Stimulated activated CD4-positive, alpha-beta T cell treated with anti-CD3 and anti-CD28 coated beads, Interleukin-4, amount 100 ng/mL, for 4 hours (primary cell): Measurements from ENCODE around the gene R3HDML.
"Not testable (repeated sequence)": the region's sequence is repeated elsewhere in the genome, so short reads cannot be mapped to it uniquely, and the experiment has no call there.

Experiments used
- DNase-seq, 2 experiments: peaks; one replicate each; pipeline ENCODE4 v3.0.0-alpha.2; 2020

The R3HDML gene

DNA sequence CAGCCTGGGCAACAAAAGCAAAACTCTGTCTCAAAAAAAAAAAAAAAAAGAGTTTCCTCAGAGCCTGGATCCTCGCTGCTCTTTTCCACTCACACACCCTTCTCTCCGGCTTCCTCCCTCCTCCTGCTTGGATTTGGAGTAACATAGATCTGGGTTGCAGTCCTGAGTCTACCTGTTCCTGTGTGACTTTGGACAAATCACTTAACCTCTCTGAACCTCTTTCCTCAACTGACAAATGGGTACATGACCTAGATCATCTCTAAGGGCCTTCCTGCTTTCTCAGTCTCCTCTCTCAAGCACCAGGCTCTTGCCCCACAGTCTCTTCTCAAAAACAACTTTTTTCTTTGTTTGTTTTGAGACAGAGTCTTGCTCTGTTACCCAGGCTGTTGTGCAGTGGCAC is 5.6 kb upstream of the R3HDML start:
- no peak for DNase-seq

DNA sequence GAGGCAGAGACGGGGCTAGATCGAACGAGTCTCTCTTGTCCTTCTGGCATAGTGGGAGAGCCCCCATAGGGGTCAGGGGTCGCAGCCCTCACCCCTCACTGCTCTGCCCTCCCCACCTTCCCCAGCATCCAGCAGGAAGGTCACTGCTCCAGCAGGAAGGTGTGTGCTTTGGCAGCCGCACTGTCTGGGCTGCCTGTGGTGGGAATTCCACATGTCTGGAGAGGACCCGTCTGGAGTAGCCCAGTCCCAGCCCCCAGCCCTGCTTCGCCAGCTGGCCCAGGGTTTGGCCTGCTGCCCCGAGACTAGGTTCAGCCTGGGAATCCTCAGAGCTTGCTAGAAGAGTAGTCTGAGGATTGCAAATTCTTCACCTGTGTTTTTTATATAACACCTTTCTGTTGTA is 2.5 kb upstream of the R3HDML start:
- no peak for DNase-seq

DNA sequence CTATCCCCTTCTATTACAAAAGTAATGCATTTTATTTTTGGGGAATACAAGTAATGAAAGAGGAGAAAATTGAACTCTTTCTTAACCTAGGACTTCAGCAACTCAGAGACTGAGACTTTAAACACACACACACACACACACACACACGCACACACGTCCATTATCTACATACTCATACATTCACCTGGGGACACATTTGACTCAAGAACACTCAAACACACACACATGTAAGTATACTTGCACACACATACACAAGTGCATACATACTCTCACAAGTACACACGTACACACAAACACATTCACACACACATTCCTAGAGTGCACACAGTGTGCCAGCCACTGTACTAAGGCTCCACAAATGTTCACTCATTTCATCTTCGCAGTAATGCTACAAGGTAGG is 2.1 kb upstream of the R3HDML start:
- DNase-seq, result no peak

DNA sequence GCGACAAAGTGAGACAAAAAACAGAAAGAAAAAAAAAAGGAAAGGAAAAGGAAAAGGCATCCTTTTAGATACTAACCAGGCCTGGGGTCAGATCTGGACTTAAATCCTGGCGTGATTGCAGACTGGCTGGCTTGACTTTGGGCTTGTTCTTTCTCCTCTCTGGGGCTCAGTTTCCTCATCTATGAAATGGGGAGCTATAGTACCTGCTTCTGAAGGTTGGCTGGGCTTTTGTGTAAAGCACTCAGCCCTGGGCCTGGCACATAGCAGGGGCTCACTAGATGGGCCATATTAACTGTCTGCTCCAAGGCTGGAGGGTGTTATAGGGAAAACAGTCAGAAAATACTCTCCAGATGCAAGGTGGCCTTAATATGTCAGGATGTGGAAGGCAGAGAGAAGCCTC is 1.2 kb upstream of the R3HDML start:
- no peak for DNase-seq

DNA sequence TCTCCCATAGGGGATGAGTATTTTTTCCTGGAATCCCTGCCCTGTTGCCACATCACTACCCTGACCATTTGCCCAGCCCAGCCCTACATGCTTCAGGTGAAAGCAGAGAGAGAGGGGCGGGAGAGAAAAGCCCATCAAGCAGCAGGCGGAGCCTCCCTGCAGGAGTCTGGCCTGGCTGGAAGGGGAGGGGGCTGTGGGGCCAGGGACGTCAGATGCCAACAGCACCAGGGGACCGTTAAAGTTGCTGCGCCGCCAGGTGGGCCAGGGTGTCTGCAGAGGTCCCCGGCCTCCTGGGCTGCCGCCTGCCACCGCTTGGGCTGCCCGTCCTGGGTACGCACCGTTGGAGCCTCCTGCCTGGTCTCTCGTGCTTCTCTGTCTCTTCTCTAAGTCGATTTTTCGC is 757 bp upstream of the R3HDML start:
- DNase-seq, result no peak

DNA sequence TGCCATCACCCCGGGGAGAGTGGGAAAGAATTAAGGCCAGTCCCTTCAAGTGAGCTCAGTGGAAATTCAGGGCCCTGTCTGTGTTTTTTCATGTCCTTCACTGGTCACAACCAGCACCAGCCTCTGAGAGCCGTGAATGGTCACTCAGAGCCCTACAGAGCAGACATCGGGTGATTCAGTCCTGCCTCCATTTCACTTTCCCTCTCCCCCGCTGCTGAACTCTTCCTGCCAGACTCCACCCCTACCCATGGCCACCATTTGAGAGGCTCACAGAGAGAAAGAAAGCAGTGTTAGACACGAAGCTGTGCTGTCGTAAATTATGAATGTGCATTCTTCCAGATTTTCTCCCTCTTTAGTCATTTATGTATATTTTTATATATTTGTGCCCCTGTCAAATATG is 5.4 kb downstream of the R3HDML start:
- DNase-seq, result no peak

DNA sequence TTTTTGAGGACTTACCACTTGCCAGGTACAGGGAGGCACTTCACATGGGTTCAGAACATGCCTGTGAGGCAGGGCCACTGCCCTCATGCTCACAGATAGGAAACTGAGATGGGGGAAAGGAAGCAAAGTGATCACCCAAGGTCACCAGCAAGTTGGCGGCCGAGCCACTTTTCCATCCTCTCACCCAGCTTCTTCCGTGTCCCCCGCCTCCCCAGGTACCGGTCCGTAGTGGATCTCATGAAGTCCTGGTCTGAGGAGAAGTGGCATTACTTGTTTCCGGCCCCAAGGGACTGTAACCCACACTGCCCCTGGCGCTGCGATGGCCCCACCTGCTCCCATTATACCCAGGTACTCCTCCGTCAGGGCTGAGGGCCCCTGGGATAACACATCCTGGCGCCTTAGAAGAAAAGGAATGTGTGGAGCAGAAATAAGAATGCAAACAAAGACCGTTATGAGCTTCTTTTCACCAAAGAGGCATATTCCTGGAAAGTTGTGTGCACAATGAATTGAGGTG is 6.4 kb downstream of the R3HDML start:
- no peak for DNase-seq

DNA sequence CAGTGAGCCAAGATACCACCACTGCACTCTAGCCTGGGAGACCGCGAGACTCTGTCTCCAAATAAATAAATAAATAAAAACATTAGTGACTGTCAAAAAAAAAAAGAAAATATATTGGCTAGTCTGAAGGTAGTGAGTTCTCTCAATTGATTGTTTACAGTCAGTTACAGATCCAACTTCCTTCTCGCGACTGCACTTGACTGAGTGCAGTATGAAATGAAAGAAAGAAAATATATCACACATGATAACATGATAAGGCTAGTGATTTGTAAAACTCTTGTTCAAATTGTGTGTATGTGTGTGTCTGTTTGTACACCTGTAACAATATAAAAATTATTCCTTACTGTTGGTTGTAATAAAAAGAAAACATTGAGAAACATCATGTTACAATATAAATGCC is 7.9 kb downstream of the R3HDML start:
- no peak for DNase-seq

DNA sequence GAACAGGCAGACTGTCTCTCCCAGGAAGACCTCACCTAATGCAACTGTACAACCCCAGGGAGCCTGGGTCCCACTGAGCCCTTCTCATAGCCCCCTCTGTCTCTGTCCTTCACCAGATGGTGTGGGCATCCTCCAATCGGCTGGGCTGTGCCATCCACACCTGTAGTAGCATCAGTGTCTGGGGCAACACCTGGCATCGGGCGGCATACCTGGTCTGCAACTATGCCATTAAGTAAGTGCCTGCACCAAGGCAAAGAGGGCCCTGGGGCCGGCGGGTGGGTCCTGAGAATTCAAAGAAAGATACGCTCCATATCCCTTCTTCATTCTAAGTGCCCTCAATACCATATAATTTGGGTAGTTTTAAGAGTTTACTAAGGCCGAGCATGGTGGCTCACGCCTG is 8.3 kb downstream of the R3HDML start:
- DNase-seq, result no peak

DNA sequence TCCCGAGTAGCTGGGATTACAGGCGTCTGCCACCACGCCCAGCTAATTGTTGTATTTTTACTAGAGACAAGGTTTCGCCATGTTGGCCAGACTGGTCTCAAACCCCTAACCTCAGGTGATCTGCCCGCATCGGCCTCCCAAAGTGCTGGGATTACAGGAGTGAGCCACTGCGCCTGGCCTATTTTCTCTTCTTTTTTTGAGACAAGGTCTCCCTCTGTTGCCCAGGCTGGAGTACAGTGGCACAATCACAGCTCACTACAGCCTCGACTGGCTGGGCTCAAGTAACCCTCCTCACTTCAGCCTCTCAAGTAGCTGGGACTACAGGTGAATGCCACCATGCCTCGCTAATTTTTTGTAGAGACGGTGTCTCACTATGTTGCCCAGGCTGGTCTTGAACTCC is 9.1 kb downstream of the R3HDML start:
- not testable (repeated sequence) for DNase-seq

DNA sequence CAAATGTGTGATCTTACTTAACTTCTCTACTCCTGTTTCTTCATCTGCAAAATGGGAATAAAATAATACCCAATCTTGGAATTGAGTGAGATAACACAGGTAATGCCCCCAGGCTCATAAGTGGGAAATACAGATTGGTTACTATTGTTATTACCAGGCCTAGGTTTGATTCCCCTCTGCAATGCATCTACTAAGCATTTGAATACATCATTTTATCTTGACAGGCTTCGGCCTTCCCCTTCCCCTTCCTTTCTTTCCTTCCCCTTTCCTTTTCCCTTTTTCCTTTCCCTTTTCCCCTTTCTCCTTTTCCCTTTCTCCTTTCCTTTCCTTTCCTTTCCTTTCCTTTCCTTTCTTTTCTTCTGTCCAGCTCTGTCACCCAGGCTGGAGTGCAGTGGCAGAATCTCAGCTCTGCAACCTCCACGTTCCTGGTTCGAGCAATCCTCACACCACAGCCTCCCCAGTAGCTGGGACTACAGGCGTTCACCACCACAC is 11.4 kb downstream of the R3HDML start:
- DNase-seq, result no peak

DNA sequence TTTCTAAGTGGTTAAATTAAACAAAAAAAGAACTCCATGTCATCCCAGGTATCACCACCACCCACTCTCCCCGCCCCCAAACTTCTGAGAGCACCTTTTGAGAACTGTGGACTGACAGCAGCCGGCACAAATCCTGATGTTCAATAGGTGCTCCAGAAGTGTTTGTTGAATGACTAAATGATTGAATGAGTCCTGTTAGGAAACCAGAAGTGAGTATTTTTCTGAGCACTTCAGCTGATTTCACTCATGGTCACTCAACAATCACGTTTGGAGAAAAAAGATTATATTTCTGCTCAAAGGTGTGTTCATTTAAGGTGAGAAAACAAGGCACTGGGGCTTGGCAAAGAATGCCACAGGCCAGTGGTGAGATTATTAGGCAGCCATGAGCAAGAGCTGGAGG is 12.5 kb downstream of the R3HDML start:
- DNase-seq, result no peak

DNA sequence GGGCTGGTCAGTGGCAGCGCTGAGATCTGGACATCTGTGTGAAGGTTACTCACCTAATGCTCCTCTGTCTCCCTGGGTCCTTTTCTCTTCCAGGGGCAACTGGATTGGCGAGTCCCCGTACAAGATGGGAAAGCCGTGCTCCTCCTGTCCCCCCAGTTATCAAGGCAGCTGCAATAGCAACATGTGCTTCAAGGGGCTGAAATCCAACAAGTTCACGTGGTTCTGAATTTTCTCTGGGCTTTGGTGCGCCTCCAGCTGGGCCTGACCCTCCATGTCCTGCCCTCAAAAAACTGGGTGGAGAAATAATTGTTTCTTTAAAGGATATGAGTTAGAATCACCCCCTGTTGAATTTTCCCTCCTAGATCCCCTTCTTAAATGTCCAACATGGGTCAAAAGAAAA is 13.7 kb downstream of the R3HDML start:
- no peak for DNase-seq

DNA sequence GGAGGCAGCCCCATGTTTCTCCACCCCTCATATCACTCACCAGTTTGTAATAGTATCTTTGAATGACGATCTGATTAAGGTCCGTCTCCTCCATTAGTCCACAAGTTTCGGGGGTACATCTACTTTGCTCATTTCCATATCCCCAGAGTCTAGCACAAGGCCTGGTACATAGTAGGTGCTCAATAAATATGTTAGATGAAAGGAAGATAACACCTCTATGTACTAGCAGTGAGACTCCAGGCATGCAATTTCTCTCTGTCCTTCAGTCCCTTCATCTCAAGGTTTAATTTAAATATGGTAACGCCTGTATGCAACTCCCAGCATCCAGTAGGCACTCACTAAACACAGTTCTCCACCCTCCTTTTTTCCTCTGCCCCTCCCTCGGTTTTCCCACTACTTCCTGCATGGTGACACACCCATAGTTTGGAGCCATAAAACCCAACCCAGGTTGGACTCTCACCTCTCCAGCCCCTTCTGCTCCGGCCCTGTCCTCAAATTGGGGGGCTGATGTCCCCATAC is 18.2 kb downstream of the R3HDML start:
- DNase-seq, result no peak

DNA sequence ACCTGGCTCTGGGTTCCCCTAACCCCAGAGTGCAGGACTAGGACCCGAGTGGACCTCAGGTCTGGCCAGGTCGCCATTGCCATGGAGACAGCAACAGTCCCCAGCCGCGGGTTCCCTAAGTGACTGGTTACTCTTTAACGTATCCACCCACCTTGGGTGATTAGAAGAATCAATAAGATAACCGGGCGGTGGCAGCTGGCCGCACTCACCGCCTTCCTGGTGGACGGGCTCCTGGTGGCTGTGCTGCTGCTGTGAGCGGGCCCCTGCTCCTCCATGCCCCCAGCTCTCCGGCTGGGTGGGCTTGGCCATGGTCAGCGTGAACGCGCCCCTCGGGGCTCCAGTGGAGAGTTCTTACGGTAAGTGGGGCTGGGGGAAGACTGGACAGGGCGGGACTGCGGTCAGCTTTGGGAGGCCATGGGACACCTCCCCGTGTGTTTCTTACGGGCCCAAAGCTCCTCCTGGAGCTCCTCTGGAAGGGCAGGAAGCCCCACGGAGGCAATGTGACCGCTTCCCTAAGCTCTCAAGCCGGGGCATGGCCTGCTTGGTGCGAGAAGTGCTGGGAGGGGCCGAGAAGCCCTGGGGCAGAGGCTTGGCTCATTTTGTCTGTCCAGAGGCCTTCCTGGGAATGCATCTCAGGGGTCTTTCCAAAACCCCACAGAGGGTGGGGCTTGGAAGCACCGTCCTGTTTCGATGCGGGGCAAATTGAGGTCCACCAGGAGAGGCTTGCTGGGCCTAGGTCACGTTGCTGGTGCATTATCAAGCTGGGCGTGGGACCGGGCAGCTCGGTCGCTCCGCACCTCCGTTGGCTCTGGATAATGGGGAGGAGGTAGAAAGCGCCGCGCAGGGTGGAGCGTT is 18.9 kb downstream of the R3HDML start, which contains the start of gene HNF4A:
TSS of gene HNF4A (plus strand) at position 202 of the 855 bp plus-strand sequence. CDS start at position 308, 106 bp downstream.
- no peak for DNase-seq

DNA sequence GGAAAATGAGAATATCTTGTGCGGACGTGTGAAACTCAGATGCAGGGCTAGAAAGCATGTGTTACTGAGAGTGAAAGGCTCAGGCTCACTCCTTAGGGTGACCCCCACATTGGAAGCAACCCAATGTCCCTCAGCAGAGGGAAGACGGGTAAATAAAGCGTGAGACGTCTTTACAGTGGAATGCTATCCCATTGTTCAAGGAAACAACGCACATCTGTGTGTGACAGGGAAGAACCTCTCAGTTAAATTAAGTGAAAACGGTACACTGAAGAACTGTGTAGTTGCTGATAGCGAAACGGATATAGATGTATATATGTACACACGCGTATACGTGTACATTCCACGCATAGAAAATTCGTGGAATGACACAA is 19.5 kb downstream of the R3HDML start:
- no peak for DNase-seq

DNA sequence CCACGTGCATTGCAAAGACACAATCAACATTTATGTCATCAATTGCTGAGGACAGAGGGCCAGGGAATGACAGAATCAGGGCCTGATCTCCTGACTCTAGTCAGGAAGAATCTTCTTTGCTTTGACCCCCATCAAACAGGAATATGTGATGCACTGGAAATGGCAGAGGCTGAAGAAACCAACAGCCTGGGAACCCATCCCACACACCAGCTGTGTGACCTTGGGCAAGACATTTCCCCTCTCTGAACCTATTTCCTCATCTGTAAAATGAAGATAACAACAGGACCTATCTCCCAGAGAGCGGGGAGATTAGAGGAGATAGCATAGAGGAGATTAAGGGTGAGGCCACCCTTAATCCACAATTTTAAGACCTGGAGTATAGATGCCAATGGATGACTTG is 20.2 kb downstream of the R3HDML start:
- DNase-seq, result no peak

DNA sequence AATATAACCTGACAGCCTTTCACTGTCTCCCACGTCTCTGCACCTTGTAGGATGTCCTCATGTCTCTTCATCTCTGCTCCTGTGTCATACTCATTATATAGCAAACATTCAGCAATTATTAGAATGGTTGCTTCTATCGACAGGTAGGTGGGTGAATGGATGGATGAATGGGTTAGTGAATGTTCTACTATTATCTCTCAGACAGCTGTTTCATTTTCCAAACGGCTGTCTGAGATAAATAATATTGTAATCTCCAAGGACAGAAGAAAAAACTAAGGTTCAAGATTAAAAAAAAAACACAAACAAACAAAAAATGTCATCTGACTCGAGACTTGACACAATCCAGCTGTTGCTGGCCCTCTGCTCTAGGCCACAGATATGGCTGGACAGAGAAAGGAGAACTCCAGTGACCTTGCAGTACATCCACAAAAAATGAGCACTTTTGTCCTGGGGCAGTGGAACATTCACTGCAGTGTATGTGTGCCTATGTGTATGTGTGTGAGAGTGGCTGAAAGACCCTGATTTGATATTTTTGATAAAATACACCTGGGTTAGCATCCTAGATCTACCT is 20.8 kb downstream of the R3HDML start:
- no peak for DNase-seq

DNA sequence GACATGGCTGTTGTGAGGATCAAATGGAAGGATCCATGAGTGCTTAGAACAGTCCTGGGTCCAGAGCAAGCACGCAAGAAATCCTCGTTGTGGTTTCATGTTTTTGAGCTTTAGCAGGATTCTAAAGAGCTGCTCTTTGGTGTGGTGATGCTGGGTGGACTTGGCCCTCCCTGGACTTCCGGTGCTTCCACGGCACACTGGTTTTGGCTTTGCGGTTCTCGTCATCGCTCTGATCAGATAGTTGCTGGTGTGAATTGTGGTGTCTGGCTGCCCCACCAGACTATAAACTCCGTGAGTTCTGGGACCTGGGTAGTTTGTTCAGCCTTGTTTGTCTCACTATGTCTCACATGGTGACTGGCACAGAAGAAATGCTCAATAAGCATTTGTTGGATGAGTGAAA is 21.9 kb downstream of the R3HDML start:
- no peak for DNase-seq

DNA sequence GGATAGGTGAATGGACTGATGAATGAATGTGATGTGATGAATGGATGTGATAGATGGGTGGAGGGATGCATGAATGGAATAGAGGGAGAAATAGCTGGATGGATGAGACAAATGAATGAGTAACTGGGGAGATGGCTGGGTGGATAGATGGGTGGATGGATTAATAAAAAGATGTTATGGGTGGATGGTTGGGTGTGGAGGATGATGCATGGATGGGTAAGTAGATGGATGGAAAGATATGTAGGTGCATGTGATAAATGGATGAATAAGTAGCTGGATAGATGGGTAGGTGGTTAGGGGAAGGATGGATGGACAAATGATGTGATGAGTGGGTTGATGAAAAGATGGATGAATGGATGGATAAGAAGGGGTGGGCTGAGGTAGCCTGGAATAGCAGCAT is 23.4 kb downstream of the R3HDML start:
- no peak for DNase-seq

DNA sequence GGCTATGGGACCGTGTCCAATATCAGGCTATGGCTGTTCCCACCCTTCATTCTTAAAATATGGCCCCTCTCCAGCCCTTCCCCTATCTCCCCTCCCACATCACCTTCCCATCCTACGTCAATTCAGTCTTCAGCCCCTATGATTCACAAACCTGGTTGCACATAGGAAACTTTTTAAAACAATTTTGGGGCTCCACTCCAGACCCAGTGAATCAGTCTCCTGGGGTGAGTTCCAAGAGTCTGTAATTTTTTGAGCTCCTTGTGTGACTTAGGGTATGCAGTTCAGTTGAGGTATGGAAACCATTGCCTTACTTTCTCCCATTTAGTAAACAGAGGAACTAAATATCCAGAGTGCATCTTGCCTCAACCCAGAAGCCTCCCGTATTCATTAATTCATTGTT is 24.2 kb downstream of the R3HDML start:
- no peak for DNase-seq

DNA sequence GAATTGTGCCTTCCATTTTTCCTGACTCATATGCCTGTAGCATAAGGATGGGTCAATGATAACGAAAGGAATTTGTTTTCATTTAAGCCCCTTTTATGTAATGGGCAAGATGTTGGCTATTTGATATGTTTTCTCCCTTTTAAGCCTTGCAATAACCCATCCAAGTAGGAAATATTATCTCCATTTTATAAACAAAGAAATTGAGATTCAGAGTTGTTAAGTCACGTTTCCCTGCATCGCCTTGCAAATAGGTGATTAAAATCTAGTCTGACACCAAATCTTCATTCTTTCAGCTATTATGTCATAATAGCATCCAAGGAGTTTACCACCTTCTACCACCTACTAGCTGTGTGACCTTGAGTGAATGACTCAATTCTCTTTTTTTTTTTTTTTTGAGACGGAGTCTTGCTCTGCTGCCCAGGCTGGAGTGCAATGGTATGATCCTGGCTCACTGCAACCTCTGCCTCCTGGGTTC is 25.7 kb downstream of the R3HDML start:
- no peak for DNase-seq

DNA sequence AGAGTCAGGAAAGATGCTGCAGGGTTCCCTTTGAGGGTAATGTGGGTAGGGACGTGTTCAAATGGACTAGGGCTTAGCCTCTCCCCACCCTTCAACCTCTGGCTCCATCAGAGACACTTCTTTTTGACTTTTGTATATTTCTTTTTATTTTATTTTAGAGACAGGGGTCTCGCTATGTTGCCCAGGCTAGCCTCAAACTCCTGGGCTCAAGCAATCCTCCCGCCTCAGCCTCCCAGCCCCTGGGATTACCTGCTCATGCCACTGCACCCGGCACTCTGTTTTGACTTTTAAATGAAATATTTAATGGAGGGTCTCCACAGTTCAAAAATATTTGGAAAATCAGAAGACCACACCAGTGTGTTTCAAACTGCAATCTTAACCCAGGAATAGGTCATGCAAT is 27.2 kb downstream of the R3HDML start:
- DNase-seq, result no peak

DNA sequence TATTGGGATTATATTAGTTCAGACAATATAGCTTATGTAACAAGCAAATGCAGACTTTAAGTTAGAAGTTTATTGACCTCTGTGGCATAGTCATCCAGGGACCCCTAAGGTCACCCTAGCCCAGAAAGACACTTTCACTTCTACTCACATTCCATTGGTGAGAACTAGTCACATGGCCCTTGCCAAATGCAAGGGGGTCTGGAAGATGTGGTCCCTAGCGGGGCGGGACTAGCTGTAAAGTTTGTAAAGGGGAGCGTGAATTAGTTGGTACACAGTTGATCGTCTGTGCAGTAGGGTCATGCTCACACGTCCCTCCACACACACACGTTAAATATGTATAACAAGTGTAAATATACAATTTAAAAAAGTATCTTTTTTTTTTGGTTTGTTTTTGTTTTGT is 27.9 kb downstream of the R3HDML start:
- no peak for DNase-seq
